Ishikawa (cell line): Measurements from ENCODE around the gene SIRT5.

Experiments
- CREB1 ChIP-seq: IDR thresholded peaks from 2 replicates; pipeline ENCODE4 v1.6.1; 2012; ENCODE audit warnings: low read depth
- EGR1 ChIP-seq: IDR thresholded peaks from 2 replicates; pipeline ENCODE4 v1.6.1; 2012
- FOXM1 ChIP-seq: IDR thresholded peaks from 2 replicates; pipeline ENCODE4 v1.6.1; 2012; ENCODE audit warnings: low read depth, borderline replicate concordance
- RAD21 ChIP-seq: IDR thresholded peaks from 2 replicates; pipeline ENCODE4 v1.6.1; 2012; ENCODE audit warnings: low read depth
- REST ChIP-seq: IDR thresholded peaks from 2 replicates; pipeline ENCODE4 v1.6.1; 2012; ENCODE audit warnings: low read depth, mild to moderate bottlenecking
- TEAD4 ChIP-seq: IDR thresholded peaks from 2 replicates; pipeline ENCODE4 v1.6.1; 2012
- ZBTB7A ChIP-seq: IDR thresholded peaks from 2 replicates; pipeline ENCODE4 v1.6.1; 2012; ENCODE audit warnings: low read depth
- TF ChIP-seq, protein P1 (sequence below): IDR thresholded peaks from 2 replicates; pipeline ENCODE4 v1.6.1; 2012

DNA sequence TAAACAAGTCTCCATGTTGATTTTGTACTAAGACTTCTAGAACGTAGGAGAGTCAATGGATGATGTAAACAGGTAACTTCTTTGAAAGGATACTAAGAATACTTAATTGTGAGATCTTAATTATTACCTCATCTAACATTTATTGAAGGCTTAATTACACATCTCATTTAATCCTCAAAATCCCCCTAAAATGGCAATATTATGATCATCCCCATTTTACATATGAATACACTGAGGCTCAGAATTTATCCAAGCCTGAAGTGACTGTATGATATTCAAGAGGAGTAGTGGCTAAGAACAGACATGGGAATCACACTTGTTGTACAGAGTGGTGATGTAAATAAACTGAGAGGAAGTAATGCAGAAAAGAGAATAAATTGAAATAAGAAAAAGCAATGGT is 63.6 kb downstream of the SIRT5 start:
- TF ChIP-seq RAD21 (no peak), REST (no peak), EGR1 (no peak), CREB1 (no peak), TEAD4 (no peak), ZBTB7A (no peak), FOXM1 (no peak)
- TF ChIP-seq, protein P1, sequence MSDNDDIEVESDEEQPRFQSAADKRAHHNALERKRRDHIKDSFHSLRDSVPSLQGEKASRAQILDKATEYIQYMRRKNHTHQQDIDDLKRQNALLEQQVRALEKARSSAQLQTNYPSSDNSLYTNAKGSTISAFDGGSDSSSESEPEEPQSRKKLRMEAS, result no peak
